Right atrium auricular region (tissue), 2 donors: ENCODE measurements around the gene THSD7B. TPM values are rescaled to one million over a fixed set of nuclear protein-coding genes. Genes with fewer than 3 reads are reported as not detected.

Experiments used
- DNase-seq: peaks from one replicate; pipeline ENCODE4 v3.0.0-alpha.2; 2019; ENCODE audit warnings: low spot score
- H3K27ac ChIP-seq, 2 donors: fragments of 200-600 bp; sonication (generic); 1 replicate in 1 of 2; 2 replicates in 1 of 2; pipeline ENCODE4 v1.5.1; 2016 to 2019
- H3K27me3 ChIP-seq, 2 donors: fragments of 200-600 bp; sonication (generic); one replicate each; pipeline versions ENCODE4 v1.5.1 to v1.6.0; 2017 to 2019
- H3K36me3 ChIP-seq: fragments of 200-600 bp; sonication (generic); one replicate; pipeline ENCODE4 v1.5.1; 2016
- H3K4me1 ChIP-seq, 2 donors: fragments of 200-600 bp; sonication (generic); one replicate each; pipeline versions ENCODE4 v1.5.1 to v1.6.0; 2017 to 2019
- H3K4me3 ChIP-seq, 2 donors: fragments of 200-600 bp; sonication (generic); 1 replicate in 1 of 2; 2 replicates in 1 of 2; pipeline ENCODE4 v1.5.1; 2017 to 2019; ENCODE audit warnings: mild to moderate bottlenecking in 1 of 2, moderate library complexity in 1 of 2
- H3K9me3 ChIP-seq, 2 donors: fragments of 200-600 bp; sonication (generic); one replicate each; pipeline ENCODE4 v1.5.1; 2019
- total RNA-seq, 2 donors: library from RNA; depleted of rRNA; stranded (reverse); fragments of >200 nt; gene quantifications; one replicate each; pipeline ENCODE4 v1.1.0, GENCODE V29; 2016
- TF ChIP-seq, protein P1 (sequence below), 2 donors: fragments of 200-600 bp; sonication (generic); IDR thresholded peaks; one replicate each; pipeline ENCODE4 v1.5.1; 2019; ENCODE audit warnings: antibody characterized with exemption in 2 of 2

THSD7B gene
- total RNA-seq, 2 donors from 2014 or later, result 0.07 to 0.08 TPM

DNA sequence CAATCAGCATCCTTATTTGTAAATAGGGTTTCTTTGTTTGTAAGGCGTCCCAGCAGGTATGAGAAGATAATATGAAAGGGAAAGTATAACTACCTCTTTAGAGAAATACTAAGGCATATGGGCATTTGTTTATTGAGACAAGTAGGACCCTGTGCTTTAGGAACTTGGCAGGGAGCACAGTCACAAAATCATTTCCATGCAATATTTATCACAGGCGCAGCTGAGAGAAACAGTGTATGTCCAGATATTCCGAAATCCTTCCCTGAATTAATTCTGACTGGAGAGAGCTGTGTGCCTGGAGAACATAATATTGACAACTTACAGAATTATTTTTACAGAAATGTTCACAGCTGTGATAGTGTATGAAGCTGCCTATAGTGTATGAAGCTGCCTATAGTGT is 416.7 kb downstream of the THSD7B start:
- H3K4me3 ChIP-seq, result no peak overlapping the region
- no peaks in the 10 kb centered on the region for H3K4me1 ChIP-seq
- no peak overlapping the region for H3K27ac ChIP-seq
- TF ChIP-seq, protein P1, sequence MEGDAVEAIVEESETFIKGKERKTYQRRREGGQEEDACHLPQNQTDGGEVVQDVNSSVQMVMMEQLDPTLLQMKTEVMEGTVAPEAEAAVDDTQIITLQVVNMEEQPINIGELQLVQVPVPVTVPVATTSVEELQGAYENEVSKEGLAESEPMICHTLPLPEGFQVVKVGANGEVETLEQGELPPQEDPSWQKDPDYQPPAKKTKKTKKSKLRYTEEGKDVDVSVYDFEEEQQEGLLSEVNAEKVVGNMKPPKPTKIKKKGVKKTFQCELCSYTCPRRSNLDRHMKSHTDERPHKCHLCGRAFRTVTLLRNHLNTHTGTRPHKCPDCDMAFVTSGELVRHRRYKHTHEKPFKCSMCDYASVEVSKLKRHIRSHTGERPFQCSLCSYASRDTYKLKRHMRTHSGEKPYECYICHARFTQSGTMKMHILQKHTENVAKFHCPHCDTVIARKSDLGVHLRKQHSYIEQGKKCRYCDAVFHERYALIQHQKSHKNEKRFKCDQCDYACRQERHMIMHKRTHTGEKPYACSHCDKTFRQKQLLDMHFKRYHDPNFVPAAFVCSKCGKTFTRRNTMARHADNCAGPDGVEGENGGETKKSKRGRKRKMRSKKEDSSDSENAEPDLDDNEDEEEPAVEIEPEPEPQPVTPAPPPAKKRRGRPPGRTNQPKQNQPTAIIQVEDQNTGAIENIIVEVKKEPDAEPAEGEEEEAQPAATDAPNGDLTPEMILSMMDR (IDR thresholded peaks at IDR 0.05), result no peak
- DNase-seq, result no peak
- no peaks in the 10 kb centered on the region for H3K36me3 ChIP-seq
- no peaks in the 10 kb centered on the region for H3K27me3 ChIP-seq
- H3K9me3 ChIP-seq, result no peaks in the 10 kb centered on the region

DNA sequence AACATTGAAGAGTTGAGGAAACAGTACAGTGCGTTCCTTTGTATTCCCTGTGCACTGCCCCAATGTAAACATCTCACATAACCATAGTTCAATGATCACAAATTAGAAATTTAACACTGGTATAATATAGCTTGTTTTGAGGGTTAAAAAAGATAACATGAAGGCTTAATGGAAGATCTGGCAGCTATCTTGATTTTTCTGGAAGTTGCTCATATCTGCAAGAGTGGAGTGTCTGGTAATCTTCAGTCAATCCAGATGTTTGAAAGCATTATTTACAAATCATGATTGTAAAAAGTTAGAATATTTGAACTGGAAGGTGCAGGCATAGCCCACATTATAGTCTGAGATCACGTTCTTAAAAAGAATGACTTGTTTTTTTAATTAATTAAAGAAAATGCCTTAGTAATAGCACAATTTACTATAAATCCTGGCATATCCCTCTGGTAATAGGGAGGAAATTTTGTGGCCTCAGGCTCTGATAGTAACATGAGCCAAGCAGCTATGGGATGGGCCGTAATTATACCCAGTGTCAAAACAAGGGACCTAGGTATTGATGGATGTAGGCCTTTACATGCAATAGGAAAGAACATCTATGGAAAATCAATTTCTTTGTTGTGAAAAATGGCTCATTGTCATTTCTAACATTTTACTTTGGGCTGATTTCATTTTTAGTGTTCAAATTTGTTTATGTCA is 418.0 kb downstream of the THSD7B start:
- no peaks in the 10 kb centered on the region for H3K9me3 ChIP-seq
- no peak for DNase-seq
- H3K4me1 ChIP-seq, result no peaks in the 10 kb centered on the region
- H3K36me3 ChIP-seq, result no peaks in the 10 kb centered on the region
- H3K27ac ChIP-seq, result no peak overlapping the region
- no peaks in the 10 kb centered on the region for H3K27me3 ChIP-seq
- H3K4me3 ChIP-seq, result no peak overlapping the region
- TF ChIP-seq, protein P1 (IDR thresholded peaks at IDR 0.05), result no peak

DNA sequence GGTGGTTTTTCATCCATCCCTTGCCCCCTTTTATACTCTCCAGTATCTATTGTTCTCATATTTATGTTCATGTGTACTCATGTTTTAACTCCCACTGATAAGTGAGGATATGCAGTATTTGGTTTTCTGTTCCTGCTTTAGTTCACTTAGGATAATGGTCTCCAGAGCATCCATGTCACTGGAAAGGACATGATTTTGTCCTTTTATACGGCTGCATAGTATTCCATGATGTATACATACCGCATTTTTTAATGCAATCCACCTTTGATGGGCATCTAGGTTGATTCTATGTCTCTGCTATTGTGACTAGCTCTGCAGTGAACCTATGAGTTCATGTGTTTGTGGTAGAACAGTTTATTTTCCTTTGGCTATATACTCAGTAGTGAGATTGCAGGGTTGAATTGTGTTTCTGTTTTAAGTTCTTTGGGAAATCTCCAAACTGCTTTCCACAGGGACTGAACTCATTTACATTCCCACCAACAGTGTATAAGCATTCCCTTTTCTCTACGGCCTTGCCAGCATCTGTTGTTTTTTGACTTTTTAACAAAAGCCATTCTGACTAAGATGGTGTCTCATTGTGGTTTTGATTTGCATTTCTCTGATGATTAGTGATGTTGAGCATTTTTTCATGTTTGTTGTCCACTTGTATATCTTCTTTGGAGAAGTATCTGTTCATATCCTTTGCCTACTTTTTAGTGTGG is 420.2 kb downstream of the THSD7B start:
- TF ChIP-seq, protein P1 (IDR thresholded peaks at IDR 0.05), result no peak
- Histone ChIP-seq H3K4me3 (no peak overlapping the region), H3K36me3 (no peaks in the 10 kb centered on the region), H3K27me3 (no peaks in the 10 kb centered on the region), H3K4me1 (no peaks in the 10 kb centered on the region), H3K27ac (no peak overlapping the region), H3K9me3 (no peaks in the 10 kb centered on the region)
- no peak for DNase-seq

DNA sequence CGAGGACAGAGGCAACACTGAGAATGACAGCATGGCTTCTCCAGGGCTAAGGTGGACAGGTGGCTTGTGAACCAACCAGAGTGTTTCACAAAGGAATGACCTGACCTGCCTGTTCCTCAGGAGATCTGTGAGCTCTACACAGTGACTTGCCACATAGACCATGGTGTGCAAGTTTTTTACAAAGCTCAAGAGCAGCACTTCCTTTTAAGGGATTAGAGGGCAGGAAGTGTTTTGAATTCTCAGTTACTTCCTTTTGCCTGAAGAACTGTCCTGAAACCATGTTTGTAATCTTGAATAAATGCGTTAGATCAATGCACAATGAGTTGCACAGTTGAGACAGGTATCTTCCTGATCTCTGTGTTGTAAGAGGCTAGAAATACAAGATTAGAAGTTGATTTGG is 421.9 kb downstream of the THSD7B start:
- DNase-seq, result no peak
- Histone ChIP-seq H3K4me1 (no peaks in the 10 kb centered on the region), H3K9me3 (no peaks in the 10 kb centered on the region), H3K27me3 (no peaks in the 10 kb centered on the region), H3K36me3 (no peaks in the 10 kb centered on the region), H3K27ac (no peak overlapping the region), H3K4me3 (no peak overlapping the region)
- TF ChIP-seq, protein P1 (IDR thresholded peaks at IDR 0.05), result no peak

DNA sequence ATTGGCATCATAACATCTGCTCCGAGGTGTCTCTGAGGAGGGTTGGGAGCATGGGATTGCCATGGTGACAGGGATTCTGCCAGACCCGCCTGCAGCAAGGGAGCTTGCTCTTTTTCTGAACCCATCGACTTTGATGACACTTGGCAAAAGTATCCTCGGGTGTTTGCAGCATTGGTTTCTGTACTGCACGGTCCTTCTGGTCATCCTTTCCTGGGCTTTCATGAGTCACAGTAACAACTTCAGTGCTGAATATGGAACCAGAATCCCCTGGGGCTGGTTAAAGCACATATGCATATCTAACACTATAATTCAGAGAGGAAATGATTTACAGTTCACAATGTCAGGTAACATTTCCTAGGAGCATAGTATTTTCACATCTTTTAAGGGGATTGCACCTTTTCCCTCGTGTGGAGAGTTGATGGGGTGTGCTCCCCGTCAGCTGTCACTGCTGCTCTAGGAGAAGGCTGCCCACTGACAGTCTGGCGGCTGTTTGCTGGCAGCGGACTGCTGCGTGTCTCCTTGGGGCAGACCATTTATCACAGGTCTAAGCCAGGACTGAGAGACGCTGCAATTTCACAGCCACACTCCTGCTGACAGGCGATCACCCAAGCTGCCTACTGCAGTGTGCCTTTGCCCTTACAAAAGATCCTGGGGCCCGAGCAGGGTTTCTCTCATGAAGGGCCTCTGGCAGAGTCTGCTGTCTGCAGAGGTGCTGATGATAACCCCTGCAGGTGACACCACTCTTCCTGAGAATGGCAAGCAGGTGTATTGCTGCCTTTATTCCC is 425.3 kb downstream of the THSD7B start:
- Histone ChIP-seq H3K36me3 (no peaks in the 10 kb centered on the region), H3K27ac (no peak overlapping the region), H3K27me3 (no peaks in the 10 kb centered on the region), H3K9me3 (no peaks in the 10 kb centered on the region), H3K4me1 (no peaks in the 10 kb centered on the region), H3K4me3 (no peak overlapping the region)
- TF ChIP-seq, protein P1 (IDR thresholded peaks at IDR 0.05), result no peak
- no peak for DNase-seq
